ENCODE results near the gene PSMF1.

PSMF1 gene

DNA sequence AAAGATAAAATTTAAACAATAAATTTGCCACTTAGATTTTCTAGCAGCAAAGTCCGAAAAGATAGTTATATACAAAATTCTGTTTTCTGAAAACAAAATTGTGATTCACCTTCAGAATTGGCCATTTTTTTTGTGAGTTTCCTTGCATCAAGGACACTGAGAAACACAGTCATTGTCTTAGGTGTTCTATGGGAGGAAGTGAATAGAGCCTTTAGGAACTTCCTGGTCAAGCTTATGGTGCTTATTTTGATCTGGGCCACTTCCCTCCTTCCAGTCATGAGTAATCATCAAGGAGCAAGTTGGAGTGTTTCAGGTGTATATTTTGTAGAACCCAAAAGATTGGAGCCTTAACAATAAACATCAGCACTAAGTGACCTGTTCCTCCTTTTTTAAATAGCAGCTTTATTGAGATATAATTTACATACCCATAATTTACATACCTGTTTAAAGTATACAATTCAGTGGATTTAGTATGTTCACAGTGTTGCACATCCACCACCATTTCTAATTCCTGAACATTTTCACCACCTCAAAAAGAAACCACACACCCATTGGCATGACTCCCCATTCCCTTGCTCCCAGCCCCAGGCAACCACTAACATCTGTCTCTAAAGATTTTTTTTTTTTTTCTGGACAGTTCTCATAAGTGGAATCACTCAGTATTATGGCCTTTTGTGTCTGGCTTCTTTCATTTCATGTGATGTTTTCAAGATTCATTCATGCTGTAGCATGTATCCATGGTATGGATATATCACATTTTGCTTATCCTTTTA lies 48.7 kb downstream of the PSMF1 start:
- DNase-seq = no peak

DNA sequence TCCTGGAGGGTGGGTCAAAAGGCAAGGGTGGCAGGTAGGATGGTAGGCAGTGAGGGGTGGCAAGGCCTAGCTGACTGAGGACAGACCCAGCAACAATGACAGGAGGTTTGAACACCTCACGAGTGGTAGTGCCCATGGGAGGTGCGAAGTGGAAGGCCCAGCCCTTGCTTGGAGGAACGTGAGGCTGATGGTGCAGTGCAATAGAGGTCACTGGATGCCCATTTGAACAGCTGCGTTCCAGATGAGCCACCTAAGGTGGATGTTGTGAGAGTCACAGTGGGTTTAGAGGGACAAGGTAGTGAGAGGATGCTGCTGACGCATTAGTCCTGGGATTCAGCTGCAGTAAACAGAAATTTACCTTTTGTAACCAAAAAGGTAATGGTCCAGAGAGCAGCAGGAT lies 50.8 kb downstream of the PSMF1 start:
- no peak for DNase-seq

DNA sequence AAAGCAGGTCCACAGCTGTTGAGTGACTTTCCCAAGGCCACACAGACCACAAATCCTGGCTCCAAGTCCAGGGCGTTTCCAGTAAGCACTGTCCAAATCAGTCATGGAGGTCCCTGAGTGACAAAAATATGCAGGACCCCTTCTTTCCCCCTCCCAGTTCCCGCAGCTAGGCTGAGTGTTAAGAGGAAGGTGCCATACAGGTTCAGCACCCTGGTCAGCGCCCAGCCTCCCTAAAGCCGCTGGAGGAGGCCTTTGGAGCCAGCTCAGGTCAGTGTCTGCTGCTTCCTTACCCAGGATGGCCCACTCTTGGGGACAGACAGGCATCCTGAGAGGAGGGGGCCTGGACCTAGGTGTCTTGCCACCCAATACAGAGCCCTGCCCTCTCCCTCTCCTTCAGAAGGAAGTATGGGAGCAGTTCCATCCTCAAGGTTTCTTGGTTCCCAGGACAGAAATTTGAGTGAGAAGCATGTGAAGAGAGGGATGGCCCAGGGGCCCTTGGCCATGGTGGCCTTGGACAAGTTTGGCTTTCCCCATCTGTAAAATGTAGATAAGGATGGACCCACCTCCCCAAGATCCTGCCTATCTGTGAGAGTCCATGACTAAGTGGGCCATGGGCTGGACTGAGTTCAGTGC lies 53.2 kb downstream of the PSMF1 start:
- DNase-seq = no peak

DNA sequence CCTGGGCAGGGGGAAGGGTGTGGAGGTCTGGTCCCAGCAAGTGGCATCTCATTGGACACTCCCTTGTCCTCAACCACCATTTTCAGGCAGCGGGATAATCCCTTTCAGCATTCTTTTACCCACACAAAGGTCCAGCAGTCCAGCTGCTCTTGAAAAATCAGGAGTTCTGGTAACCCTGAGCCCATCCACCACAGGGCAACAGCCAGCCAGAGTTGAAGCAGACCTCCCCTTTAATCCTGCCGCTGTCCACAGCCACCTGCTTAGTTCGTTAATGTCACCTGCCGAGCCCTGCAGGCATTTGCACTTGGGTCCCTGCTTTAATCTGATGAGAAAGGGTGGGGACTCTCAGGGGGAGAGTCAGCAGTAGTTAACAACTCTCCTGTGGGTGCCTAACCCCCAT lies 55.3 kb downstream of the PSMF1 start:
- no peak for DNase-seq

DNA sequence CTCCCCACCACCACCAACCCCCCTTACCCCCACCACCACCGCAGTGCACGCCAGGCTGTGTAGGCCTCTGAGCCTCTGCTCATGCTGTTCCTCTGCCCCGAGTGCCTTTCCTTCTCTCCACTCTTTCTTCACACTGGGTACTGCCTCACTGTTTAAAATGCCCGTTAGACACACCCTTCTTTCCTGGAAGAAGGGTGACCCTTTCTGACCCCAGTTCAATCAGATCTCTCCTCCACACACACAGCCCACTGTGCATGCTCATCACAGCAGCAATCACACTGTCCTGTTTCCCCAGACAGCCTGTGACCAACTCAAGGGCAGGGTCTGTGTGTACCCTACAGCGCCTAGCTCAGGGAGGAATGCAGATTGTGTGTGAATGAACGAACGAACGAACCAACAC lies 56.4 kb downstream of the PSMF1 start:
- no peak for DNase-seq

DNA sequence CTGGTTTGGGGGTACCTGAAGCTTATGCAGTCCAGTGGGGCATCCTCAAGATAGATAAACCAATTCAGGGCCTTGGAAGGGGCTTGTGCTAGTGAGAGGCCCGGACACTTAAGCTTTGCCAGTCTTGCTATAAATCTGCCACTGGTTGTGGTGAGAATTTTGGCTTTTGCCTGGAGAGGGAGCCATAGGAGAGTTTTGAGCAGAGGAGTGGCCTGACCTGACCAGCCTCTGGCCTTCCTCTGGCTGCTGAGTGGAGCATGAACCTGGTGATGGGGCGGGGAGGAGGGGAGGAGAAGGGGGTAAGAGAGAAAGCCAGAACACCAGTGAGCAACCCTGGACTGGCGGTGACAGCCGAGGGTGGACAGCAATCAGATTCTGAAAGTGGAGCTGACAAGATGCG lies 59.3 kb downstream of the PSMF1 start:
- no peak for DNase-seq

DNA sequence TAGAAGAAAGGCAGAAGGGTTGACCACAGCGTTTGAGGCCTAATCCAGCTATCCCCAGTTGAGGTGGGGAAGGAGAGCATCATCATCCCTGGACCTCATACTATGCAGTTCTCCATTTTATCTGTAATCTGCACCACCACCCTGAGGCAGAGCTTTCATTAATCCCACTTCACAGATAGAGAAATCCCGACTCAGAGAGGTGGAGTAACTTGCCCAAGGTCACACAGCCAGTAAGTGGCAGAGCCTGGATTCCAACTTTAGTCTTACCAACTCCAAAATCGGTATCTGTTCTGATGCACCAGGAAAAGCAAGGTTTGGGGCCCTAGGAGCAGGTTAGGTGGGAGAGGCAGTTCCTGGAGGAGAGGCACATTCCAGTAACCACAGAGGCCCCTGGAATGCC lies 59.7 kb downstream of the PSMF1 start:
- no peak for DNase-seq

DNA sequence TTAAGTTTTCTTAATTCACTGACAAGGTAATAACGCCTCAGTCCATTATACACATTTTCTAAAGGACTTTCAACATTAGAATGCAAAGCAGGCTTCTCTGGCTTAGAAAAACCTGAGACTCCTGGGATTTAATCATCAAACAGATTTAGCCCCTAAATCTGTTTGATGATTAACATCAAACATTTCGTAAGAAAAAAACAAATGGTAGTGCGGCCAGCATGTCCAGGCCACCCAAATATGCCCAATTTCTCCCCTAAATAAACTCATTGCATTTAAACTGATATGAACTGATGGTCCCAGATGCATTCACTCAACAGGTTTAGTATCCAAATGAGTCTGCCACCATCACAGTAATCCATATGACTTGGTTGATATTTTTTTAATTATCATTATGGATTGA lies 60.2 kb downstream of the PSMF1 start:
- no peak for DNase-seq

DNA sequence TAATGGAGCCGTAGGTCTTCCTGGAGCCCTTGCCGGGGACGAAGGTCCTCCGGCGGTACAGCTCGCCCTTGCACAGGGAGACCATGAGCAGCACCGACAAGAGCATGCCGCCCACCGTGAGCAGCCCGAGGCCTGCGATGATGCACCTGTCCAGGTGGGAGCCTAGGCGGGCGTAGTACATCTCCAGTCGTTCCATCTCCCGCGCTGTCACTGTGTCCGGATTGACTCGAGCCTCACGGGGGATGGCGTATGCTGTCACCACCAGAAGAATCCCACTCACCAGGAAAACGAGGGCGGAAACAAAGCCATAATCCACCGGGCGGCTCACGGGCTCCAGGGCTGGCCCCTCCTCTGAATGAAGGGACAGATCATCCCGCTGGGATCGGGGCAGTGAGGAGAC lies 62.5 kb downstream of the PSMF1 start:
- DNase-seq = no peak

DNA sequence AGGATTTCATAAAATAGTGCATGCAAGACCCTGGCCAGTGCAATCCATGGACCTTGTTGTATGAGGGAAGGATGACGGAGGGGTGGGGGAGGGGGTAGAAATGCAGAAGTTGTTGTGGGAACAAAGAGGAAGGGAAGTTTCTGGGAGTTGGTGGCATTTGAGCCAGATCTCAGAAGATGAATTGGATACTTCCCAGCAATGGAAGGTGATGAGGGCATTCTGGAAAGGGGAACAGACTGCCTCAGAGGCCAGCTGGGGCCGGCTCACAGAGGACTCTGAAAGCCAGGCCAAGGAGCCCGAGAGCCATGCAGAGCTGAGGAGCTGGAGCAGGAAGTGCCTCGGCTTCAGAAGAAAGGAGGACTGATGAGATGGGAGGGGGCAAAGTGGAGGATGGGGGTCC lies 63.7 kb downstream of the PSMF1 start:
- DNase-seq = no peak

DNA sequence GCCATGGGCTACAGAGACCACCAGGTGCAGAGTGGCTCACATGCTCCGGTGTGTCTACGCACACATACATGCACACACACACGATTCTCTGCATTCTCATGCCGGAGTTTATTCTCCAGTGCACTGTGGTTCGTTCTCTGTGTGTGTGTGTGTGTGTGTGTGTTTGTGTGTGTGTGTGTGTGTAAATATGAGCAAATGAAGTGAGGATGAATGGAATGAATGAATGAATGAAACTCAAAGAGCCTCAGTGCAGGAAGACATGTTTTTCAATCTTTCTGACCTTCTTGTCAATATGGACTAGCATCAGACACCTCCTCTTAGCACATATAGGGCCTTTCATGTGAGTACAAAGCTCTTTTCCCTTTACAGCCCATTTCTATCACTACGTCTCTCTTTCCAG lies 64.8 kb downstream of the PSMF1 start:
- DNase-seq = no peak

DNA sequence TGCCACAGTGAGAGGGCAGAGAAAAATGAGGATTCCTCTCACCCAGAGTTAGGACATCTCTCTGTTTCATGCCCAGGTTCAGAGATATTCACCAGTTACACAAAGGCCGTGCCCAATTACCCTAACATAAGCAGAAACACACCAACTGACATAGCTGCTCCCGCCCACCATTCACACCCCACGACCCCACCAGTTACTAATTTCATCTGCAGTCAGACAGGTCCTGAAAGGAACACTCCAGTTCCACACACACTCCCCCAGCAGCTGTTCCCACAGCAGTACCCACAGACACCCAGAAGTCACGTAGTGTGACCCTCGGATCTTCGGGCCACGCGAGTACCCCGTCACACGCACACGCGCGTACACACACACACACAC lies 65.8 kb downstream of the PSMF1 start:
- DNase-seq = no peak

DNA sequence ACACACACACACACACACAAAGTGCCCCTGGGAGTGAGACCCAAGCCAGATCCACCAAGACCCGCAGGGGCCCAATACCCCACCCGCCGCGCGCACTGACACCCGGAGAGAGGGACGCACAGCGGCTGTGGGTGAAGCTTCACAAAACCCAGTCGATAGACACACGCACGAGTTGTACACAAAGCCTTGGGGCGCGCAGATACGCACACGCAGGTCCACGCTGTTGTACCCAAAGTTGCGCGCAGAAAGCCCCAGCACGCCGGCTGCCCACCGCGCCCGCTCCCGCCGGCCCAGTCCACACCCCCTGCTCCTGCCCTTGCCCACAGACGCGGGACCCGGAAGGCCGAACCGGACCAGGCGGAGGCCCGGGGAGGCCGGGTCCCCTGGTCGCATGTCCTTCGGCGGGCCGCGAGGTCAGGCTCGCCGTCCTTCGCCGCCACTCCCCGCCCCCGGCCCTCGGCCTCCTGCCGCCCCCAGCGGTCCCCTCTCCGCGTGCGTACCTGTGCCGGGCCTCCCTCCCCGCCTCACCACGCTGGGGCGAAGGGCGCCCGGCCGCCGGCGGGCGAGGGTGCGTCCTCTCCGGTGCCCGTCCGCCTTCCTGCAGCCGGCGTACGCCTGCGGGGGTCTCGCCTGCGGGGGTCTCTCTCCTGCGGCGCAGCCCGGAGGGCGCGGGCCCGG lies 66.4 kb downstream of the PSMF1 start, which contains the start of gene TMEM74B:
Gene TMEM74B, minus strand, starts transcription at position 344 of the 678 bp plus-strand sequence. CDS start 1,180 bp downstream, outside the sequence.
- DNase-seq = no peak

DNA sequence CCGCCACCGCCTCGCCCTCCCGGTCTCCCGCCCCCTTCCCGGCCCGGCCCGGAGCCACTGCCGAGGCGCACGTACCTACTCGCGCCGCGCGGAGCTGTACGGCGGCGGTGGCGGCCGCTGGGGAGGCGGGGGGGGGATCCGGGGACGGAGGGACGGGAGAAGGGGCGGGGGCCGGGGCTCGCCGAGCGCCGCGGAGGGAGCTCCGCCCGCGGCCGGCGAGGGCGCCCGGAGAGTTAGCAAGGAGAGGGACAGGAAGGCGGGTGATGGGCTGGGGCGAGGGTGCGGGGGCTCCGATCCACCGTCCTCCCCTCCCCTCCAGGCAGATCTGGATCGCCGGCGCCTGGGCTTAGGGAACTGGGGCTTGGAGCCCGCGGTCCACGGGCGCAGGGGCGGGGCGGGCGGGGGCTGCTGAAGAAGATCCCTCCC lies 66.9 kb downstream of the PSMF1 start:
- no peak for DNase-seq

DNA sequence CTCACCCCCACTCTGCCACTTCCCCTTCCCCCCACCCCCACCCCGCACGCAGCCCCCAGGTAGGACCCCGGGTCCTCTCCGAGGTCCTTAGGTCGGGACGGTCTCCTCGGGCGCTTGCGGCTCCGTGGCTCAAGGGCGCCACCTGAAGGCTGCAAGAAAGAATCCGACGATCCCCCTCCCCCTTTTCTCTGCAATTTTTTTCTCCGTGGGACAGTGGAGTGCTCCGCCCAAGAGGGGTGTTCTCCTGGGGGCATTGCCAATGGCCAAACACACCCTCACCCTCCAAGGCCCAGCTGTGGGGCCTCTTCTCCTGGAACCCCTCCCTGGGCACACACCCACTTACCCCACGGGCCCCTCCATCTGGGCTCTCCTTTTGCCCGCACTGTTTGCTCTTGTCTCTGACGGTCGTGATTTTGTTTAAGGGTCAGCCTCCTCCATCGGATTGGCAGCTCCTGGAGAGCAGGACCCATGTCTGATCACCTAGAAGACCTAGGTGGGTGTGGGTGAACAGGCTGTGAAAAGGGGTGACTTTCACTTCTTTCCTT lies 67.5 kb downstream of the PSMF1 start:
- peak; percentile 37 to 41 for DNase-seq

DNA sequence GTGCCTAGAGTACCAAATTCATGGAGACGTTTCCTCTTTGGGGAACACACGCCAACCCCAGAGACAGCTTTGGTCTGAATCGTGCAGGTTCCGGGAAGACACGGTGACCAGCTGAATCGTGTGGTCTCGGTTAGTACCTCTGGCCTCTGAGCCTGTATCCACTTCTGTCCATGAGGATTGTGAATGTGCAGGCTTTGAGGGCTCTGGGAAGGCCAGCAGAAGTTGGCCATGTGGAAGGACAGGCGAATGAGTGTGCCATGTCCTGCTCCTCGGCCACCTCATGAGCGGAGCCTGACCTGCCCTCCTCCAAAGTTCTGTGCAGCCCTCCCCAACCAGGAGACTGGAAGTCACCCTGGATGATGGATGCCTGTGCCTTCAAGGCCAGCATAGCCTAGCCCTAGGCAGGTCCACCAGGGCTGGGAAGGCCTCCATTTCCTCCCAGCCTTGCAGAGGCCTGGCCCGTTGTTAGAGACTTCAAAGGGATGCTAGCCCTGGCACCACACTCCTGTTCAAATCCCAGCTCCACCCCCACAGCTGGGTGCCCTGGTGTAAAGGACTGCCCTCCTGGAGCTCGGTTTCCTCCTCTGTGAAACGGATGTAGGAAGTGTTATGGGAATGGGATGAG lies 68.1 kb downstream of the PSMF1 start:
- DNase-seq = no peak

DNA sequence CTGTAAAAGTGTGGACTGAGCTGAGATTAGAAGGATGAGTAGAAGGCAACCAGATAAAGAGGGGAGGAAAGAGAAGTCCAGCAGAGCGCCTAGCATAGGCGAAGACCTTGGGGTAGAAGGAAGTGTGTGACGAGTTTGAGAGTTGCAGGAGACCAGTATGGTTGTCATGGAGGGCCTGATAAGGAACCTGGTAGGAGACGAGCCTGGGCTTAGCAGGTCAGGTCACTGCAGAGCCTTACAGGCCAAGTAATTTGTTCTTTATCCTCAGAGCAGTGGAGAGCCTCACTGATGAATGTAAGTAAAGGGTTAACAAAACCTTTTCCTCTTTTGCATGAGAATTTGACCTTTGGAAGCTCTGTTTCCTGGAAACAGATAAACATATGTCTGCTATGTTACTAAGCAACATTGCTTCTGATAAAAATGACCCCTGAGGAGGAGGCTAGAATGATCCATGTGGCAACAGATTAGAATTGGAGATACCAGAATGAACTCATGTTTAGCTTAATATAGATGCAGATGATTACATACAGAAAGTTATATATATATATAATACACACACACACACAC lies 69.3 kb downstream of the PSMF1 start:
- DNase-seq = no peak

DNA sequence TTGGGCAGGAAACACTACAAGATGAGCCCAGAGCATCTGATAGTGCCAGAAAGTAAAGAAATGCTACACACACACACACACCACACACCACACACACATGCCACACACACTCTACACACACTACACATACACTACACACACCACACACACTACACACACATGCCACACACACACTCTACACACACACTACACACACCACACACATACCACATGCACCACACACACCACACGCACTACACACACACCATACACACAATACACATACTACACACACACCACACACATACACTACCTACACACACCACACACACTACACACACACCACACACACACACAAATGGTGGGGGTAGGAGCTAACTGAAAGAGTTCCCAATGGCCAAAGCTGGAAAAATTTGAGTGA lies 69.9 kb downstream of the PSMF1 start:
- DNase-seq = no peak

DNA sequence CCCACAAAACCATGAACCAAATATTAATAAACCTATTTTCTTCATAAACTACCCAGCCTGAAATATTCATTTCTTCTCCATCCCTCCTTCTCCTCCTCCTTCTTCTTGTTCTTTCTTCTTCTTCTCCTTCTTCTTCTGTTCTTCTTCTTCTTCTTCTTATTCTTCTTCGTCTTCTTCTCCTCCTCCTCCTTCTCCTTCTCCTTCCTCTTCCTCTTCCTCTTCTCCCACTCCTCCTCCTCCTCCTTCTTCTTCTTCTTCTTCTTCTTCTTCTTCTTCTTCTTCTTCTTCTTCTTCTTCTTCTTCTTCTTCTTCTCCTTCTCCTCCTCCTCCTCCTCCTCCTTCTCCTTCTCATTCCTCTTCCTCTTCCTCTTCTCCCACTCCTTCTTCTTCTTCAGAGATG lies 71.4 kb downstream of the PSMF1 start:
- no peak for DNase-seq

DNA sequence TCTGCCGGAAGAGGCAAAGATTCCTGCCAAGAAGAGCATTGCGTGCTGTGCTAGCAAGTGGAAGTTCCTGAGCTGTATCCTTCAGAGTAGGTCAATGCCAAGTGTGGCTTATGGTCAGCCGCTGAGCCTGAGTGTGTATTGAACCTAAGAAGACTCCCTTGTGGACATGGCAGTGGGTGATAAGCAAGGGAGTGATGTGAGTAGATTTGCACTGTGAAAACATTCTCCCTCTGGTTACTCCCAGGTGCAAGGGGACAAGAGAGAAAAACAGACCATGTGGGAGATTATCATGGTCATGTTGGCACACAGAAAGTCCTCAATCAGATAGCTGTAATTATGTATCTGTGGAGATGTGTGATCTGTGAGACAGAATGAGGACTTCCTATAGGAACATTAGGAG lies 72.4 kb downstream of the PSMF1 start:
- DNase-seq = no peak

DNA sequence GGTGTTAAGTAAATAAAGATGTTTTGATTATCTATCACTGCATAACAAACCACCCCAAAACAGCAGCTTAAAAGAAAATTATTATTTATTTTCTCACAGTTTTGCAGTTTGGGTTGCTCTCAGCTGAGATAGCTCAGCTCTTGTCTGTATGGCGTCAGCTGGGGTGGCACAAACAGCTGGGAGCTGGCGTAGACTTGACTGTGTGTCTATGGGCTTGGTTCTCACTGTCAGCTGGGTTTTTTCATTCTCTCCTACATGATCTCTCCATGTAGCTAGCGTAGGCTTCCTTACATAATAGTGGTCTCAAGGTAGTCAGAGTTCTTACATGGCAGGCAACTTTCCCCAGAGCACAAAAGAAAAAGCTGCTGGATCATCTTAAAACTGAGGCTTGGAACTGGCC lies 72.9 kb downstream of the PSMF1 start:
- no peak for DNase-seq

DNA sequence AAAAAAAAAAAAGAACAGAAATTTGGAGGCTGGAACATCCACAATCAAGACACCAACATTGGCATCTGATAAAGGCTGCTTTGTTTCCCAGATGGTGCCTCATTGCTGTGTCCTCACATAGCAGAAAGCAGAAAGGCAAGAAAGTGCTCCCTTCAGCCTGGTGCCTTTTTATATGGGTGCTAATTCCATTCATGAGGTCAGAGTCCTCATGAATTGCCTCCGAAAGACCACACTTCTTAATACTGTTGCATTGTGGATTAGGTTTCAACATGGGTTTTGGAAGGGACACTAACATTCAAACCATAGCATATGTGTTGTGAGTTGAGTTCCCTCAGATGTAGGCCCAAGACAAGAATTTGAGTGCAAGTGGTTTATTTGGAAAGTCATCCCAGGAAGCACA lies 76.8 kb downstream of the PSMF1 start:
- no peak for DNase-seq

DNA sequence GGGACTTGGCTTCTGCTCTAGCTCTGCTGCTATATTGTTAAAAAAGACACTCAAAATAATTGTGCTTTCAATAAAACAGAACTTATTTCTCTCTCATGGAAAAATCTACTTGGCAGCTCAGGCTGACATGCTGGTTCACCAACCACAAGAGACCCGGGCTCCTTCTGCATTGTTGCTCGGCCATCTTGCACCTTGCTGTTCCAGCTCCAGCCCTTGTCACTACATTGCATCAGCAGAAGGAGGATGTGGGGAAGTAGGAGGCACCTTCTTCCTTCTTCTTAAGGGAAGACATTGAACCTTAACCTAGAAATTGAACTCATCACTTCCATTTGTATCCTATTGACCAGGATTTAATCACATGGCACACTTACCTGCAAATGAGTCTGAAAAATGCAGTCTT lies 78.2 kb downstream of the PSMF1 start:
- no peak for DNase-seq

Data from CD4-positive, alpha-beta T cell treated with Interleukin-1 beta for 1 hour (primary cell).